ENCODE measurements around the gene TMEM150A.
"Not testable (repeated sequence)": the region's sequence is repeated elsewhere in the genome, so short reads cannot be mapped to it uniquely, and the experiment has no call there.

TMEM150A gene

DNA sequence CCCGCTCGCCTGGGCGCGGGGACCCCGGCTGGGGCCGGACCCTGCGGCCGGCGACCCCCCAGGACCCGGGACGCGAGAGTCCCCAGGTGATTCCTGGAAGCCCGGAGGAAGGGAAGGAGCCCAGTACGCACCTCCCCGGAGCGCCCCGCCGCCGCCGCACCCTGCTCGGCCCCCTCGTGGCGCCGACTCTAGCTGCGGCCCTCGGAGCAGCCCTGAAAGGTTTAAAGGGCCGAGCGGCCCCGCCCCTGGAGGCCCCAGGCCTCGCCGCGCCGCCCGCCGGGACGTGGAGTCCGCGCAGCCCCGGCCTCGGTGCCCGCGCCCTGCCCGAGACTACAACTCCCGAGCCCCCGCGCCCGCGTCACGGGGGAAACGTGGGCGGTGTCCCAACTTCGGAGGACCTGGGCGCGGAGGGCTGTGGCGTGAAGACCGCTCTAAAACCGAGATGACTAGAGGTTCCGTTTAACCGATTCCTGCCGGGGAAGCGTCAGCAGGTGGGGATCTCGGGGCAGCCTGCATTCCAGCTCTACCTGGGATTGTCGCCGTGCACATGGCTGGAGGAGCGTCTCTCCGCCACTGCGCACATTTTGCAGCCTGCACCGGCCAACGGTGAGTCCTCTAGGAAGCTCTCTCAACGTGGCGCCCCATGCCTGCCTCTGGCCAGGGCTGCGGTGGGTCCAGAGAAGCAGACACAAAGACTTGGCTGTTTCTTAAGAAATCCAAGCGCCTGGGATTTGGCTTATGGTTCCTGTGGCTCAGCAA, at the start of gene TMEM150A:
TMEM150A (minus strand) TSS at position 223 of the 759 bp plus-strand sequence. CDS start 750 bp downstream, outside the sequence.
- DNase-seq, result peak; percentile 60 to 96

DNA sequence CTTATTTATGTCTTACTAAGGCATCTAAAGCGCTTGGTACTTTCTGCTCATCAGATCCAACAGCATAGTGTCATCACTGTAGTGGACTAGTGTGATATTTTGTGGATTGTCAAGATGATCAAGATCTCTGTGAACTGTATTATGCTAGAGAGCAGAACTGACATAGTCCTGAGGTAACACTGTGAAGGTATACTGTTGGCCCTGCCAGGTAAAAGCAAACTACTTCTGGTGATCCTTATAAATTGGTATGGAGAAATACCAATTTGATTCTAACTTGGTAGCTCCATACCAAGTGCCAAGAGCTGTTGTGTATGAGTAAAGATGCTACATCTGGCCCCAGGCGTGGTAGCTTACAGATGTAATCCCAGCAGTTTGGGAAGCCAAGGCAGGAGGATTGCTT, 49.6 kb upstream of the TMEM150A start:
- no peak for DNase-seq

GRCh38 chr2:85651097-85651496, 48.6 kb upstream of the TMEM150A start:
- DNase-seq, result no peak

DNA sequence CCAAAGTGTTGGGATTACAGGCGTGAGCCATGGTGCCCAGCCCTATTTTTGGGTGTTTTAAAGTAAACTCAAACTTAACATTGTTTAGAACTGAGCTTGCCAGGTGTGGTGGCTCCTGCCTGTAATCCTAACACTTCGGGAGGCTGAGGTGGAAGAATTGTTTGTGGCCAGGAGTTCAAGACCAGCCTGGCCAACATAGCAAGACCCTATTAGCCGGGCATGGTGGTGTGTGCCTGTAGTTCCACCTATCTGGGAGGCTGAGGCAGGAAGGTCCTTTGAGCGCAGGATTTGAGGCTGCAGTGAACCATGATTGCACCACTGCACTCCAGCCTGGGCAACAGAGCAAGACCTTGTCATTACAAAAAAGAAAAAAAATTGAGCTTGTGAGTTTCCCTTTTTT, 48.0 kb upstream of the TMEM150A start:
- DNase-seq, result no peak

DNA sequence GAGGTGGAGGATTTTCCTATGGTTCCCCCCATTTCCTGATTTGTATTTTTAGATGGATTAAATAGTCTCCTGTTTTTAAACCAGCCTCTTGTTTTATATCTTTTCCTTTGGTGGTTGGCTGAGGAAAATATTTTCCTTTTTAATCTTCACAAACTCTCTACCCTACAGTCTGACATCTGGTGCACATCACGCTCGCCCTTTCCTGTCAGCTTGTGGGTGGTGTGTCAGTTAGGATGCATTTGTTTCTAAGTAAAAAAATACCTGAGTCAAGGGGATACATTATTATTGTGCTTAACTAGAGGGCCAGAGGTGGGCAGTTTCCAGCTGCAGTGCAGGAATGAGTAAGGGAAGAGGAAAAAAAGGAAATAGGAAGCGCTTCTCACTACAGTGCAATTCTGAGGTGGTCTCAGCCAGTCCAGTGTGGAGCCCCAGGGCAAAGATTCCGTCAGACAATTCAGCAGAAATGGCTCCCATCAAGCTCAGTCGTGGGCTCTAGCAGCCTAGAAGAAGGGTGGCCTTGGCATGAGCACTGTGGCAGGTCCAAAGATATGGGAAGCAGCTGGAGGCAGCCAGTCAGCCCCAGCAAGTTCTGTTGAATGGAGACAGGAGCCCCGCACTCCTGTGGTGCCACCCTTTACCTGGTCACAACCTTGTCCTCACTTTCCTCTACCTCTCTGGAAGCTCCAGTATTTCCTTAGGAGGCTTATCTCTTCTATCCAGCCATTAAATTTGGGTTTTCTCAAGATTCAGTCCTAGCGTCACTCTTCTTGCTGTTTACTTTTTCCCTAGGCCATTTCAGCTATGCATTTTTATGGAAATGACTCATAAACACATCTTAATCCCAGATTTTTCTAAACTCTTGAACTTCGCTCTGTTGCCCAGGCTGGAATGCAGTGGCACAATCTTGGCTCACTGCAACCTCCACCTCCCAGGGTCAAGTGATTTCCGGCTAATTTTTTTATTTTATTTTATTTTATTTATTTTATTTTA, 47.0 kb upstream of the TMEM150A start:
- DNase-seq, result no peak

GRCh38 chr2:85648619-85649018, 46.1 kb upstream of the TMEM150A start:
- DNase-seq, result peak in 1 of 2 experiments; percentile 27

DNA sequence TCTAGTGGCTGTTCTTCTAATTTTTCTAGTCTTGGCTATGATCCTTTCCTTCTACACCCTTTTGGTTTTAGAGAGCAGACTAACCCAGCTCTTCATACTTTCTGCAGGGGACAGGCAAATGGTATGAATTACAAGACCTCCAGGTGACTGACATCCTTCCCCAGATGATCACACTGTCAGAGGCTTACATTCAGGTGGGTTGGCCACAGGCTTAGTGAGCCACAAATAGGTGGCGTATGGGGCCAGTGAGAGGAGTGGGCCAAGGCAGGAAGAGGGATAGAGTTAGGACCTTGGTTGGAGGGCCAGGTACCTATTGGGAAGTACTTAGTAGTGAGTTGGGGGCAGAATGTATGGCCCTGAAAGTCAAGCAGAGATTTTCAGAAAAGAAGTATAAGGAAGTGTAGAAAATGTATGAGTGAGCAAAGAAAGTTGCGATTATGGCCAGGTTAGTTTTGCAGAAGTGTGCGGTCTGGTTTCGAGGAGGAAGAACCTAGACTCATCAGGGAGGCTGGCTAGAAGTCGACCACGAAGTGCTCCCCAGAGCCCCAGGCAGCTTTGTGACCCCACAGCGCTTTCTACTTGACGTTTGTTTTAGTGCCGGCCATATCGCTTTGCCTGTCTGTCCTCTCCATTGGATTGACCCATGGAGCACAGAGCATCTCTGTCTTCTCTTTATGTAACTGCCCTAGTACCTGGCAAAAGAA, 45.5 kb upstream of the TMEM150A start:
- DNase-seq, result no peak

GRCh38 chr2:85646166-85646565, 43.7 kb upstream of the TMEM150A start:
- DNase-seq, result no peak

GRCh38 chr2:85644909-85645308, 42.4 kb upstream of the TMEM150A start:
- no peak for DNase-seq

GRCh38 chr2:85642725-85643124, 40.2 kb upstream of the TMEM150A start:
- no peak for DNase-seq

DNA sequence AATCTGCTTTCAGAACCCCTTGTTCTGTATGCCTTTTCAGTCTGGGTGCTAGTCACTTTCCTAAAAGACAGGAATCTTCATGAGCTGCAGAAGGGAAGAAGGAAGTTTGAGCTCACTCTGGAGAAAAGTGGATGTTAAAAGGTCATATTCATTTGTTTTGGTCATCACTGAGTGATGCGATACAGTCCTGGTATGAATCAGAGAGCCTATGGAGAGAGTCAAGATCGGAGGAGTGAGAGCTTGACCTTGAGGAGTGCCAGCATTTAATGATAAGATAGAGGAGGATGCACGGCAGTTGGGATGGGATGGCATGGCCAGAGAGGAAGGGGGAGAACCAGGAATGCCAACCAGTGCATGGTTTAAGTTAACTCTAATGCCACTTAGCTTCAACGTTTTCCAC, 33.1 kb upstream of the TMEM150A start:
- no peak for DNase-seq

GRCh38 chr2:85635011-85635410, 32.5 kb upstream of the TMEM150A start:
- no peak for DNase-seq

- no peak for DNase-seq
These were observed 28.8 kb upstream of the TMEM150A start for GRCh38 chr2:85631316-85631715.

DNA sequence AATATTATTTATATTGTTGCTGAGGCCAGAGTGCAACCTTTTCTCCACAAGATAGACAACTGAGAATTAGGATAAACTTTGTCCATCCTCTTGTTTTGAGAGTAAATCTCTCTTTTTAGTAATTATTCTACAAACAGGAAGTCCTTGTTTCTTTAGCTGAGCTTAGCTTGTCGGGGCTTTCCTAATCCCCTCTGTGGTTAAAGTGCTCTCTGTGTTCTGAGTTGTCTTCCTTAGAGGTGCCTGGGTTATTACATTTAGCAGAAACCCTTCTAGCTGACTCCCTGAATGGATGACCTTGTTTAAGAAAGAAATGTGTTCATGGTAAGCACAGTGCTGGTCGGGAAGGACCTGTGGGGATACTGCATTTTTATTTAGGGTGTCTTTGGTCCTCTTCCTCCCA, 26.2 kb upstream of the TMEM150A start:
- no peak for DNase-seq

- no peak for DNase-seq
These were observed 21.5 kb upstream of the TMEM150A start for GRCh38 chr2:85623991-85624390.

DNA sequence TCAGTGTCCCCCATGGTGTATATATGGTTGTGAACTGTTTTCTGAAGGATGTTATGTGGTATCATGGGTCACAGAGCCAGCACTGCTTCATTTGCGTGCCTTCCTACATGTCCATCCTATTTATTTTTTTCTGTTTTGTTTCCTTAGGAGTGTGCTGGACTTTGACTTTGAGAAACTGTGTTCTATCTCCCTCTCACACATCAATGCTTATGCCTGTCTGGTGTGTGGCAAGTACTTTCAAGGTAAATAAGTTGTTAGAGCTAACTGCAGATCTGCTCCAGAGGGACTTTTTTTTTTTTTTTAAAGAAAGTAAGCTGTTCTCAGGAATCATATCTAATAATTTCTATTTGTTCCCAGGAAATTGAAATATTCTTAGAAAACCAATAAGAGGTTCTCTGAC, 18.8 kb upstream of the TMEM150A start:
- DNase-seq, result no peak

- DNase-seq, result no peak
These were observed 17.1 kb upstream of the TMEM150A start for GRCh38 chr2:85619617-85620016.

GRCh38 chr2:85617723-85618122, 15.2 kb upstream of the TMEM150A start:
- DNase-seq, result not testable (repeated sequence)

DNA sequence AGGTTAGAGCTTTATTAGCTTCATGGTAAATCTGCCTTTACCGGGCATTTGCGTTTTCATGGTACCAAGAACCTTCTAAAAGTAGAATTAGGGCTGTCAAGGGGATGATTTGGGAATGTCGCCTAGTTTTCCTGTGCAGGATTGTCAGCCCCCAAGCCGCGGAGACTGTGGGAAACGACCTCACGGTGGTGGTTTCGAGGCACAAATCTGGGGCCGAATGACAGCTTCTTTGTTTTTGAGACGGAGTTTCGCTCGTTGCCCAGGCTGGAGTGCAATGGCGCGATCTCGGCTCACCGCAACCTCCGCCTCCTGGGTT, 12.9 kb upstream of the TMEM150A start:
- DNase-seq, result no peak

DNA sequence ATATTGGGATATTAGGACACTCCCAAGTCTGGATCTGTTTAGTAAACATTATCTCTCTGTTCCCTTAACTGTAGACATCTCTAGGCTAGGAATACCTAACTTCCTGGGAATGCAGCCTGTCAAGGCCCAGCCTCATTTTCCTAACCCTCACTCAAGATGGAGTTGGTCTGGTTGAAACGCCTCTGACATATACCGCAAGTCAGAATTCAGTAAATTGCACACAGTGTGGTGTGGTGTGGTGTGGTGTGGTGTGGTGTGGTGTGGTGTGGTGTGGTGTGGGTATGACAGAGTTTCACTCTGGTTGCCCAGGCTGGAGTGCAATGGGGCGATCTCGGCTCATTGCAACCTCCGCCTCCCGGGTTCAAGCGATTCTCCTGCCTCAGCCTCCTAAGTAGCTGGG, 12.3 kb upstream of the TMEM150A start:
- not testable (repeated sequence) for DNase-seq

- no peak for DNase-seq
These were observed 11.4 kb upstream of the TMEM150A start for GRCh38 chr2:85613717-85614515.

All from NCI-H526 (cell line).